Activated CD4-positive, alpha-beta memory T cell treated with anti-CD3 and anti-CD28 coated beads, Interleukin-2, amount 10 ng/mL, durations not matched to agents 7 days and 5 days (primary cell): ENCODE data around the gene PDIA2. TPM values are rescaled to one million over a fixed set of nuclear protein-coding genes. Genes with fewer than 3 reads are reported as not detected.

ENCODE experiments used
- CTCF ChIA-PET: fragments of 350-600 bp; sonication (Branson Sonifier 250); formaldehyde crosslinking; loops from one replicate; lab custom pipeline; 2021; ENCODE audit warnings: antibody characterized with exemption, inconsistent platforms; lab: Charles Lee
- POLR2A ChIA-PET: fragments of 350-600 bp; sonication (Branson Sonifier 250); formaldehyde crosslinking; loops from one replicate; lab custom pipeline; 2021; ENCODE audit warnings: antibody characterized with exemption; lab: Charles Lee
- DNase-seq: peaks from one replicate; pipeline ENCODE4 v3.0.0-alpha.2; 2020
- H3K27ac Mint-ChIP-seq: one replicate; pipeline ENCODE4 v1.8.0; 2021; ENCODE audit warnings: mild to moderate bottlenecking, mixed read lengths
- H3K27me3 Mint-ChIP-seq: one replicate; pipeline ENCODE4 v1.8.0; 2021; ENCODE audit warnings: mixed read lengths
- H3K36me3 Mint-ChIP-seq: one replicate; pipeline ENCODE4 v1.8.0; 2021; ENCODE audit warnings: low read depth, mixed read lengths
- H3K4me1 Mint-ChIP-seq: one replicate; pipeline ENCODE4 v1.8.0; 2021; ENCODE audit warnings: mixed read lengths
- H3K4me3 Mint-ChIP-seq: one replicate; pipeline ENCODE4 v1.8.0; 2021; ENCODE audit warnings: mild to moderate bottlenecking, mixed read lengths
- H3K9me3 Mint-ChIP-seq: one replicate; pipeline ENCODE4 v1.8.0; 2021; ENCODE audit warnings: mixed read lengths
- total RNA-seq, 2 experiments: library from RNA; stranded (reverse); gene quantifications; one replicate each; pipeline ENCODE4 v1.2.3, GENCODE V29; 2021

Gene PDIA2
- total RNA-seq, result not detected

DNA sequence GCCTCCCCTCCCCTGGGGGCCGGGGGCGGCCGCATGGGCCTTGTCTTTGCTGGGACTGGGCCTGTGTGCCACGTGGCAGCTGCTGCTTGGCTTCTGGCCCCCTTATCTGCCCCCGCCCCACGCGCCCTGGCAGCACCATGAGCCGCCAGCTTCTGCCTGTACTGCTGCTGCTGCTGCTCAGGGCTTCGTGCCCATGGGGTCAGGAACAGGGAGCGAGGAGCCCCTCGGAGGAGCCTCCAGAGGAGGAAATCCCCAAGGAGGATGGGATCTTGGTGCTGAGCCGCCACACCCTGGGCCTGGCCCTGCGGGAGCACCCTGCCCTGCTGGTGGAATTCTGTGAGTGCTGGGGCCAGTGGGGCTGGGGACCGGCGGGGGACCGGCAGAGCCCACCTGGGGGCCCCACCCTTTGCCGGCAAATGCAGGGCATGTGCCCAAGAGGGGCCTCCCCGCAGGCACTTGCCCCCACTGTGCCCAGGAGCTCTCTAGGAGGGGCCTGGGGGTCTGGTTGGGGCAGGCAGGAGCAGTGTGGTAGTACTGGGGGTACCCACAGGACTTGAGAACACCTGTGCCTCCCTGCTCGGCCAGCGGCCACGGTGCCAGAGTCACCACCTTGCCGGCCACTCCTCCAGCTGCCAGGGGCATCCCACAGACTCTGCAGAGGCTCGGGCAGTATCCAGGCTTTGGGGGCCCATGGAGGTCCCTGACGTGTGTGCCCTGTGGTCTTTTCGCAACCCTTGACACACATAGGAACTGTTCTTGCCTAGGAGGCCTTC is at the start of gene PDIA2:
TSS of gene PDIA2 (plus strand) at position 132 of the 773 bp plus-strand sequence. CDS start at position 138, 6 bp downstream.
- no peak for DNase-seq
- Mint-ChIP-seq H3K4me3 (no peak within 1 kb of the TSS), H3K27ac (no peak within 1 kb of the TSS), H3K27me3 (peaks cover 11% of the 10 kb centered on the region), H3K36me3 (peaks cover 4% of the 10 kb centered on the region), H3K4me1 (peaks cover 5% of the 10 kb centered on the region), H3K9me3 (no peaks in the 10 kb centered on the region)
- ChIA-PET POLR2A (no interaction called here), CTCF (no interaction called here)

GRCh38 chr16:234468-235305 is 48.3 kb upstream of the PDIA2 start, which contains the start of gene FAM234A:
Gene FAM234A, plus strand, starts transcription at chr16:234821. Its CDS starts 19,593 bp downstream, at chr16:254414.
- ChIA-PET CTCF (interaction anchor here (0.7 to 2.1 kb wide), 18 partner anchors 8 to 181 kb away, joined by 3 to 10 read pairs (median 4); partner anchors contain the start of genes AXIN1, POLR3K and SNRNP25), POLR2A (interaction anchor here (0.8 to 2.5 kb wide), 16 partner anchors 8 to 191 kb away, joined by 3 to 24 read pairs (median 5); partner anchors contain the start of genes AXIN1 and RAB11FIP3)
- H3K9me3 Mint-ChIP-seq, result no peaks in the 10 kb centered on the region
- DNase-seq, result peak; percentile 95
- peak within 1 kb of the TSS; percentile 94 for H3K27ac Mint-ChIP-seq
- peaks cover 3% of the 10 kb centered on the region for H3K36me3 Mint-ChIP-seq
- H3K4me3 Mint-ChIP-seq, result peak within 1 kb of the TSS; percentile 91
- H3K4me1 Mint-ChIP-seq, result peaks cover 20% of the 10 kb centered on the region
- H3K27me3 Mint-ChIP-seq, result no peaks in the 10 kb centered on the region

GRCh38 chr16:239948-240277 is 43.1 kb upstream of the PDIA2 start:
- Mint-ChIP-seq H3K4me3 (no peak overlapping the region), H3K9me3 (no peaks in the 10 kb centered on the region), H3K36me3 (peaks cover 3% of the 10 kb centered on the region), H3K4me1 (peaks cover 31% of the 10 kb centered on the region), H3K27ac (no peak overlapping the region), H3K27me3 (no peaks in the 10 kb centered on the region)
- no peak for DNase-seq
- POLR2A ChIA-PET, result interaction anchor here (0.6 to 1.6 kb wide), 3 partner anchors 11 to 78 kb away, joined by 3 to 6 read pairs (median 3); partner anchors contain the start of gene LUC7L
- CTCF ChIA-PET, result interaction anchor here (0.6 to 0.7 kb wide), 2 partner anchors 16 to 22 kb away, joined by 3 read pairs; no protein-coding TSS in a partner anchor

GRCh38 chr16:240559-240958 is 42.4 kb upstream of the PDIA2 start:
- H3K4me3 Mint-ChIP-seq, result no peak overlapping the region
- H3K4me1 Mint-ChIP-seq, result peaks cover 24% of the 10 kb centered on the region
- DNase-seq, result no peak
- CTCF ChIA-PET, result interaction anchor here (0.6 to 0.7 kb wide), 2 partner anchors 16 to 60 kb away, joined by 3 read pairs; no protein-coding TSS in a partner anchor
- POLR2A ChIA-PET, result interaction anchor here (1.6 kb wide), 1 partner anchor 13 kb away, joined by 6 read pairs; no protein-coding TSS in a partner anchor
- no peaks in the 10 kb centered on the region for H3K9me3 Mint-ChIP-seq
- H3K27ac Mint-ChIP-seq, result no peak overlapping the region
- peaks cover 3% of the 10 kb centered on the region for H3K36me3 Mint-ChIP-seq
- no peaks in the 10 kb centered on the region for H3K27me3 Mint-ChIP-seq

- POLR2A ChIA-PET, result interaction anchor here (1.7 kb wide), 1 partner anchor 10 kb away, joined by 5 read pairs; no protein-coding TSS in a partner anchor
- Mint-ChIP-seq H3K36me3 (peaks cover under 1% of the 10 kb centered on the region), H3K27ac (peak overlapping the region; percentile 34), H3K4me1 (peaks cover 21% of the 10 kb centered on the region), H3K4me3 (no peak overlapping the region), H3K27me3 (no peaks in the 10 kb centered on the region), H3K9me3 (no peaks in the 10 kb centered on the region)
- no peak for DNase-seq
- CTCF ChIA-PET, result interaction anchor here (1.1 kb wide), 1 partner anchor 7 kb away, joined by 3 read pairs; the partner anchor contains the start of gene FAM234A
Measured at GRCh38 chr16:242281-242680, 40.7 kb upstream of the PDIA2 start.

GRCh38 chr16:243348-243747 is 39.6 kb upstream of the PDIA2 start:
- CTCF ChIA-PET, result interaction anchor here (1.1 kb wide), 1 partner anchor 8 kb away, joined by 3 read pairs; the partner anchor contains the start of gene FAM234A
- POLR2A ChIA-PET, result interaction anchor here (0.8 to 1.7 kb wide), 3 partner anchors 8 to 15 kb away, joined by 3 to 5 read pairs (median 5); partner anchors contain the start of gene FAM234A
- Mint-ChIP-seq H3K27me3 (no peaks in the 10 kb centered on the region), H3K9me3 (no peaks in the 10 kb centered on the region), H3K4me3 (no peak overlapping the region), H3K36me3 (no peaks in the 10 kb centered on the region), H3K4me1 (peaks cover 21% of the 10 kb centered on the region), H3K27ac (no peak overlapping the region)
- DNase-seq, result no peak

DNA sequence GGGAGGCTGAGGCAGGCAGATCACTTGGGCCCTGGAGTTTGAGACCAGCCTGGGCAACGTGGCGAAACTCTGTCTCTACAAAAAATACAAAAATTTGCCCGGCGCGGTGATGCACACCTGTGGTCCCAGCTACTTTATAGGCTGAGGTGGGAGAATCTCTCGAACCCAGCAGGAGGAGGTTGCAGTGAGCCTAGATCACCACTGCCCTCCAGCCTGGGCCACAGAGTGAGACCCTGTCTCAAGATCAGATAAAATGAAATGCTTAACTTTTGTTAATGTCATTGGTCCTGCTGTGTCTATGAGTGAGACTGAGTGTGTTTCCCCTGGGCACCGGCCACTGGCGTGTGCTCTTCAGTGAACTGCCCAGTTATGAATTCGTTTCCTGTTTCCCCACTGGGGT is 37.9 kb upstream of the PDIA2 start:
- H3K4me1 Mint-ChIP-seq, result peaks cover 15% of the 10 kb centered on the region
- CTCF ChIA-PET, result interaction anchor here (1.9 kb wide), 1 partner anchor 10 kb away, joined by 9 read pairs; the partner anchor contains the start of gene FAM234A
- H3K36me3 Mint-ChIP-seq, result no peaks in the 10 kb centered on the region
- no peaks in the 10 kb centered on the region for H3K9me3 Mint-ChIP-seq
- H3K27ac Mint-ChIP-seq, result no peak overlapping the region
- DNase-seq, result no peak
- no peaks in the 10 kb centered on the region for H3K27me3 Mint-ChIP-seq
- POLR2A ChIA-PET, result interaction anchor here (1.9 kb wide), 1 partner anchor 10 kb away, joined by 9 read pairs; the partner anchor contains the start of gene FAM234A
- no peak overlapping the region for H3K4me3 Mint-ChIP-seq

DNA sequence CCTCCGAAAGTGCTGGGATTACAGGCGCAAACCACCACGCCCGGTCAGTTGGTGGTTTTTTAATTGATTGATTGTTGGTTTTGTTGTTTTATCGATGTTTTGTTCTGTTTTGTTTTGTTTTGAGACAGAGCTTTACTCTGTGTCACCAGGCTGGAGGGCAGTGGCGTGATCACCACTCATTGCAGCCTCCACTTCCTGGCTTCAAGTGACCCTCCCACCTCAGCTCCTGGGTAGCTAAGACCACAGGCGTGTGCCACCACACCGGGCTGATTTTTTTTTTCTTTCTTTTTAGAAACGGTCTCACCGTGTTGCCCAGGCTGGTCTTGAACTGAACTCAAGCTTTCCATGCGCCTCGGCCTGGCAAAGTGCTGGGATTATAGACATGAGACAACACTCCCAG is 35.9 kb upstream of the PDIA2 start:
- H3K27ac Mint-ChIP-seq, result no peak overlapping the region
- H3K4me1 Mint-ChIP-seq, result peaks cover 9% of the 10 kb centered on the region
- ChIA-PET POLR2A (no interaction called here), CTCF (no interaction called here)
- peaks cover 3% of the 10 kb centered on the region for H3K36me3 Mint-ChIP-seq
- H3K27me3 Mint-ChIP-seq, result no peaks in the 10 kb centered on the region
- H3K9me3 Mint-ChIP-seq, result no peaks in the 10 kb centered on the region
- DNase-seq, result no peak
- H3K4me3 Mint-ChIP-seq, result no peak overlapping the region

- peaks cover 7% of the 10 kb centered on the region for H3K36me3 Mint-ChIP-seq
- ChIA-PET CTCF (interaction anchor here (1.3 kb wide), 1 partner anchor 14 kb away, joined by 3 read pairs; no protein-coding TSS in a partner anchor), POLR2A (no interaction called here)
- no peak overlapping the region for H3K27ac Mint-ChIP-seq
- no peaks in the 10 kb centered on the region for H3K27me3 Mint-ChIP-seq
- DNase-seq, result no peak
- peaks cover 24% of the 10 kb centered on the region for H3K4me1 Mint-ChIP-seq
- H3K9me3 Mint-ChIP-seq, result no peaks in the 10 kb centered on the region
- no peak overlapping the region for H3K4me3 Mint-ChIP-seq
Measured at GRCh38 chr16:249431-249830, 33.5 kb upstream of the PDIA2 start.

GRCh38 chr16:252366-253337 is 30.3 kb upstream of the PDIA2 start:
- no peaks in the 10 kb centered on the region for H3K27me3 Mint-ChIP-seq
- ChIA-PET CTCF (interaction anchor here (2.4 kb wide), 1 partner anchor 18 kb away, joined by 10 read pairs; the partner anchor contains the start of gene FAM234A), POLR2A (interaction anchor here (1.0 to 2.2 kb wide), 5 partner anchors 10 to 72 kb away, joined by 3 to 24 read pairs (median 5); partner anchors contain the start of gene FAM234A)
- peak overlapping the region; percentile 65 for H3K4me3 Mint-ChIP-seq
- no peaks in the 10 kb centered on the region for H3K9me3 Mint-ChIP-seq
- H3K4me1 Mint-ChIP-seq, result peaks cover 39% of the 10 kb centered on the region
- DNase-seq, result peak; percentile 51
- H3K36me3 Mint-ChIP-seq, result peaks cover 15% of the 10 kb centered on the region
- peak overlapping the region; percentile 90 for H3K27ac Mint-ChIP-seq

DNA sequence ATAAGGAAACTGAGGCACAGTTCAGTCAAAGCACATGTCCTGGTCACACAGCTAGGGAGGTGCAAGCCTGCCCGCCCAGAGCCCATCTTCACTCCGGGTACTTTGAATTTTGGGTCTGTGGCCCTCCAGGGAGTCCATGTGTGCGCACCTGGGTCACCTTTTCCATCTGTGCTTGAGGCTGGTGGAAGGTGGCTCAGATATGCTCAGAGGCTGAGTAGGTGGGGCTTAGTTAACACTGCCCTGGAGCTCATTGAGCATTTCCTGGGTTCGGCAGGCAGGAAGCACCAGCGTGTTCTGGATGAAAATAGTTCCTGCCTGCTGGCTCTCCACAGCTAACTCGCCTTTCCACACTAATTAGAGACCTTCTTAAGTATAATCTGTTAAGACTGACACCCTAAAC is 29.1 kb upstream of the PDIA2 start:
- Mint-ChIP-seq H3K27me3 (no peaks in the 10 kb centered on the region), H3K9me3 (no peaks in the 10 kb centered on the region), H3K4me1 (peaks cover 41% of the 10 kb centered on the region), H3K4me3 (peak overlapping the region; percentile 51), H3K36me3 (peaks cover 17% of the 10 kb centered on the region), H3K27ac (peak overlapping the region; percentile 90)
- ChIA-PET CTCF (interaction anchor here (0.9 to 2.4 kb wide), 2 partner anchors 19 to 83 kb away, joined by 3 to 10 read pairs; partner anchors contain the start of gene FAM234A), POLR2A (interaction anchor here (1.3 to 2.2 kb wide), 2 partner anchors 19 to 26 kb away, joined by 6 to 24 read pairs; partner anchors contain the start of gene FAM234A)
- peak; percentile 25 for DNase-seq
